ACHN (cell line): Measurements from ENCODE around the gene SRRM3.
"Not testable (repeated sequence)": the region's sequence is repeated elsewhere in the genome, so short reads cannot be mapped to it uniquely, and the experiment has no call there.

Experiments
- DNase-seq: peaks from one replicate; pipeline ENCODE4 v3.0.0-alpha.2; 2015
- in situ Hi-C: cut with HindIII; loops from 2 replicates; pipeline ENCODE4 v1.10.0; 2017; ENCODE audit warnings: low sequenced_read_pairs, low pct_ligation_motif_present, low pct_unique_long_range_greater_than_20kb

SRRM3 gene

GRCh38 chr7:76280408-76280807 lies 78.7 kb downstream of the SRRM3 start:
- DNase-seq: no peak
- in situ Hi-C loops: no loop called here

- no peak for DNase-seq
- in situ Hi-C loops: no loop called here
Measured at GRCh38 chr7:76281006-76281705, 79.5 kb downstream of the SRRM3 start.

GRCh38 chr7:76281706-76282343 lies 80.1 kb downstream of the SRRM3 start:
- in situ Hi-C loops: no loop called here

GRCh38 chr7:76282344-76283253 lies 80.9 kb downstream of the SRRM3 start:
- in situ Hi-C loops: no loop called here
- peak; percentile 33 for DNase-seq

More at GRCh38 chr7:76281706-76282343, 80.1 kb downstream of the SRRM3 start:
- no peak for DNase-seq

GRCh38 chr7:76283254-76284159 lies 81.8 kb downstream of the SRRM3 start:
- no peak for DNase-seq
- in situ Hi-C loops: no loop called here

- in situ Hi-C loops: no loop called here
Measured at GRCh38 chr7:76285604-76286374, 84.1 kb downstream of the SRRM3 start.

GRCh38 chr7:76286842-76287403 lies 85.2 kb downstream of the SRRM3 start:
- in situ Hi-C loops: no loop called here
- no peak for DNase-seq

More at GRCh38 chr7:76285604-76286374, 84.1 kb downstream of the SRRM3 start:
- DNase-seq: no peak

- in situ Hi-C loops: not testable (repeated sequence)
- peak; percentile 18 for DNase-seq
Measured at GRCh38 chr7:76290847-76291350, 89.2 kb downstream of the SRRM3 start.

GRCh38 chr7:76291351-76292212 lies 89.9 kb downstream of the SRRM3 start:
- in situ Hi-C loops: no loop called here
- peak; percentile 100 for DNase-seq

GRCh38 chr7:76292213-76292573 lies 90.5 kb downstream of the SRRM3 start:
- peak; percentile 34 for DNase-seq
- in situ Hi-C loops: no loop called here

- DNase-seq, in situ Hi-C loops: not testable (repeated sequence)
Measured at GRCh38 chr7:76292911-76293310, 91.2 kb downstream of the SRRM3 start.

- no peak for DNase-seq
- in situ Hi-C loops: no loop called here
Measured at GRCh38 chr7:76293407-76293901, 91.8 kb downstream of the SRRM3 start.

- in situ Hi-C loops: no loop called here
- DNase-seq: peak; percentile 99
Measured at GRCh38 chr7:76294344-76295024, 92.8 kb downstream of the SRRM3 start.

GRCh38 chr7:76296743-76297740 lies 95.3 kb downstream of the SRRM3 start:
- DNase-seq: no peak
- in situ Hi-C loops: no loop called here
